PC-9 (cell line): ENCODE results near the gene TIMP3. TPM values are rescaled to one million over a fixed set of nuclear protein-coding genes. Genes with fewer than 3 reads are reported as not detected.

ENCODE experiments used
- BruUV-seq: library from RNA; stranded (reverse); fragments of 400-500 nt; replicated peaks from 2 replicates; lab custom pipeline; 2021; lab: Mats Ljungman, UMichigan
- CTCF ChIA-PET: fragments of 300-600 bp; sonication (Branson Sonifier 250); formaldehyde crosslinking; loops from one replicate; lab custom pipeline; 2022; ENCODE audit warnings: antibody characterized with exemption; lab: Charles Lee
- POLR2A ChIA-PET: fragments of 300-600 bp; sonication (Branson Sonifier 250); formaldehyde crosslinking; loops from one replicate; lab custom pipeline; 2022; ENCODE audit warnings: antibody characterized with exemption; ENCODE audit not compliant: unreplicated experiment; lab: Charles Lee
- DNase-seq, 2 experiments: peaks; one replicate each; pipeline versions ENCODE4 v3.0.0 to v3.0.0-alpha.2; 2015 to 2022; ENCODE audit warnings: mixed read lengths in 1 of 2
- H2AFZ ChIP-seq: fragments of 200-600 bp; sonication (generic); 2 replicates; pipeline ENCODE4 v1.8.1; 2017; ENCODE audit warnings: antibody characterized with exemption
- H3F3A ChIP-seq: fragments of 200-600 bp; sonication (generic); 2 replicates; pipeline ENCODE4 v1.8.1; 2017; ENCODE audit warnings: antibody characterized with exemption, mild to moderate bottlenecking, low read depth; ENCODE audit not compliant: insufficient read depth
- H3K27ac ChIP-seq: fragments of 200-600 bp; sonication (generic); 2 replicates; pipeline ENCODE4 v1.6.1; 2016; ENCODE audit warnings: mixed run types
- H3K27me3 ChIP-seq: fragments of 200-600 bp; sonication (generic); 2 replicates; pipeline ENCODE4 v1.6.1; 2016; ENCODE audit warnings: low read depth, mixed run types; ENCODE audit not compliant: insufficient read depth
- H3K36me3 ChIP-seq: fragments of 200-600 bp; sonication (generic); 2 replicates; pipeline ENCODE4 v1.6.1; 2016; ENCODE audit warnings: low read depth, mixed run types
- H3K4me1 ChIP-seq: fragments of 200-600 bp; sonication (generic); replicated peaks from 2 replicates; pipeline ENCODE4 v1.6.1; 2016; ENCODE audit warnings: mixed run types; ENCODE audit not compliant: insufficient read depth
- H3K4me2 ChIP-seq: fragments of 200-600 bp; sonication (generic); 2 replicates; pipeline ENCODE4 v1.6.1; 2017; ENCODE audit warnings: mixed run types
- H3K4me3 ChIP-seq: fragments of 200-600 bp; sonication (generic); 2 replicates; pipeline ENCODE4 v1.6.1; 2016; ENCODE audit warnings: mixed run types
- H3K79me2 ChIP-seq: fragments of 200-600 bp; sonication (generic); 2 replicates; pipeline ENCODE4 v1.6.1; 2017; ENCODE audit warnings: low read depth, mixed run types
- H3K9me2 ChIP-seq: fragments of 200-600 bp; sonication (generic); 2 replicates; pipeline ENCODE4 v1.8.1; 2017; ENCODE audit warnings: mild to moderate bottlenecking; ENCODE audit not compliant: insufficient read depth
- H3K9me3 ChIP-seq: fragments of 200-600 bp; sonication (generic); 2 replicates; pipeline ENCODE4 v1.8.1; 2016; ENCODE audit warnings: low read depth; ENCODE audit not compliant: insufficient read depth
- H4K20me1 ChIP-seq: fragments of 200-600 bp; sonication (generic); 2 replicates; pipeline ENCODE4 v1.8.1; 2017; ENCODE audit not compliant: insufficient read depth
- EZH2 ChIP-seq: fragments of 200-600 bp; sonication (generic); IDR thresholded peaks from 2 replicates; pipeline ENCODE4 v1.8.0; 2017; ENCODE audit warnings: antibody characterized with exemption, low read depth
- intact Hi-C: fragments of 100-400 bp; cut with micrococcal nuclease; formaldehyde crosslinking; loops from one replicate; pipeline ENCODE4 v1.10.0; 2022; ENCODE audit not compliant: unreplicated experiment
- total RNA-seq: library from RNA; stranded (reverse); gene quantifications from 2 replicates; pipeline ENCODE4 v1.2.3, GENCODE V29; 2021
- TF ChIP-seq, protein P1 (sequence below): fragments of 200-600 bp; sonication (generic); conservative IDR thresholded peaks from 2 replicates; pipeline ENCODE4 v1.6.1; 2017; ENCODE audit warnings: mixed run types, antibody characterized with exemption, mild to moderate bottlenecking, moderate library complexity

The TIMP3 gene
- total RNA-seq, 1 experiment from 2014 or later: 79.8 TPM

GRCh38 chr22:32819120-32819519 is 17.6 kb downstream of the TIMP3 start:
- intact Hi-C loops: no loop called here

DNA sequence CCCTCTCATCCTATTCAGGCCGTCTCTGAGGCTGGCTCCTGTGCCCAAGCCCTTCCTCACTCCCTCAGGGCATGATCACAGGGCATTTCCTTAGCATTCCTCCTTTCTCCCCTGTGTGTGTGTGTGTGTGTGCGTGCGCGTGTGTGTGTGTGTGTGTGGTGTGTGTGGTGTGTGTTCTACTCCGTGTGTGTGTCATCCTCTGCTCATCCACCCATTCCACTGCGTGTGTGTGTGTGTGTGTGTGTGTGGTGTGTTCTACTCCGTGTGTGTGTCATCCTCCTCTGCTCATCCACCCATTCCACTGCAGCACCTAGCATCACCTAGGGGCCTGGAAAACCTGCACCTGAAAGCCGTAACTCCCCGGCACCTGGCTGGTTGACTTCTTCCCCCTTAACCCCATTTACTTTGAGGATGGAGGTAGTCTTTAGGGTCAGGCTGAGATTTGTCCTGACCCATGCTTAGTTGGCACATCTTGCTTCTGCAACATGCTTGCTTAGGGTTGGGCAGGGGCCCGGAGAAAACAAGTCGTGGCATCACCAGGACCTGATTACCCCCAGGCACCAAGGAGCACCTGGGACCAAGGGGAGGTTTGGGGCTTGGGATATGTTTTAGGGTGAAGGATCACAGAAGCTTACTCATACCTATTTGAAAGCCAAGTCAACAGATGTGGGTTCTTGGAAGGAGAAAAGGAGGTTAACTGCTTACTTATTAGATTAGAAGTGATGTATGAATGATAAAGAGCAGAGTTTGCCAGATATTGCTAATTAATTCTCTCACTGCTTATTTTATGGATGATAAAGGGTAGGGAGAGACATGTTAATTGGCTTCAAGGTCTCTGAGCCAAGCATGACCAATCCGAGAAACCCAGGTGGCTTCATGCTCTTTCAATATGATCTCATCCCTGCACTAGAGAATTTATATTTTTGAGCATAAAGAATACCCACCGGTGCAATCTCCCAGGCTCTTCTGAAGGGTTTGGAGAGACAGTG is 18.9 kb downstream of the TIMP3 start:
- Histone ChIP-seq H4K20me1 (peaks cover 100% of the 10 kb centered on the region), H3K9me2 (no peaks in the 10 kb centered on the region), H3K9me3 (no peaks in the 10 kb centered on the region), H3K4me1 (peaks cover 16% of the 10 kb centered on the region; the same call in 1 of the 2 replicates), H3K4me3 (no peak overlapping the region), H2AFZ (no peak overlapping the region), H3K79me2 (peaks cover 97% of the 10 kb centered on the region), H3K36me3 (peaks cover 72% of the 10 kb centered on the region), H3K27ac (peak overlapping the region; percentile 25; the same call in 1 of the 2 replicates), H3K4me2 (no peak overlapping the region), H3F3A (peaks cover 86% of the 10 kb centered on the region), H3K27me3 (no peaks in the 10 kb centered on the region)
- no peak for TF ChIP-seq EZH2
- TF ChIP-seq, protein P1, sequence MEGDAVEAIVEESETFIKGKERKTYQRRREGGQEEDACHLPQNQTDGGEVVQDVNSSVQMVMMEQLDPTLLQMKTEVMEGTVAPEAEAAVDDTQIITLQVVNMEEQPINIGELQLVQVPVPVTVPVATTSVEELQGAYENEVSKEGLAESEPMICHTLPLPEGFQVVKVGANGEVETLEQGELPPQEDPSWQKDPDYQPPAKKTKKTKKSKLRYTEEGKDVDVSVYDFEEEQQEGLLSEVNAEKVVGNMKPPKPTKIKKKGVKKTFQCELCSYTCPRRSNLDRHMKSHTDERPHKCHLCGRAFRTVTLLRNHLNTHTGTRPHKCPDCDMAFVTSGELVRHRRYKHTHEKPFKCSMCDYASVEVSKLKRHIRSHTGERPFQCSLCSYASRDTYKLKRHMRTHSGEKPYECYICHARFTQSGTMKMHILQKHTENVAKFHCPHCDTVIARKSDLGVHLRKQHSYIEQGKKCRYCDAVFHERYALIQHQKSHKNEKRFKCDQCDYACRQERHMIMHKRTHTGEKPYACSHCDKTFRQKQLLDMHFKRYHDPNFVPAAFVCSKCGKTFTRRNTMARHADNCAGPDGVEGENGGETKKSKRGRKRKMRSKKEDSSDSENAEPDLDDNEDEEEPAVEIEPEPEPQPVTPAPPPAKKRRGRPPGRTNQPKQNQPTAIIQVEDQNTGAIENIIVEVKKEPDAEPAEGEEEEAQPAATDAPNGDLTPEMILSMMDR: no peak
- no peak for DNase-seq
- ChIA-PET CTCF (no interaction called here), POLR2A (no interaction called here)
- intact Hi-C loops: no loop called here
- no TSS peak for BruUV-seq

More at GRCh38 chr22:32819120-32819519, 17.6 kb downstream of the TIMP3 start:
- H2AFZ ChIP-seq: no peak overlapping the region
- H3K9me2 ChIP-seq: no peaks in the 10 kb centered on the region
- peaks cover 83% of the 10 kb centered on the region for H3K36me3 ChIP-seq
- no peak for DNase-seq
- H3K4me3 ChIP-seq: no peak overlapping the region
- TF ChIP-seq, protein P1: no peak
- TF ChIP-seq EZH2: no peak
- peaks cover 16% of the 10 kb centered on the region; the same call in 1 of the 2 replicates for H3K4me1 ChIP-seq
- no peaks in the 10 kb centered on the region for H3K27me3 ChIP-seq
- BruUV-seq: no TSS peak
- CTCF ChIA-PET: no interaction called here
- POLR2A ChIA-PET: no interaction called here
- peaks cover 99% of the 10 kb centered on the region for H3K79me2 ChIP-seq
- no peak overlapping the region for H3K4me2 ChIP-seq
- peaks cover 100% of the 10 kb centered on the region for H4K20me1 ChIP-seq
- no peaks in the 10 kb centered on the region for H3K9me3 ChIP-seq
- peaks cover 84% of the 10 kb centered on the region for H3F3A ChIP-seq
- peak overlapping the region; percentile 25; the same call in 1 of the 2 replicates for H3K27ac ChIP-seq

DNA sequence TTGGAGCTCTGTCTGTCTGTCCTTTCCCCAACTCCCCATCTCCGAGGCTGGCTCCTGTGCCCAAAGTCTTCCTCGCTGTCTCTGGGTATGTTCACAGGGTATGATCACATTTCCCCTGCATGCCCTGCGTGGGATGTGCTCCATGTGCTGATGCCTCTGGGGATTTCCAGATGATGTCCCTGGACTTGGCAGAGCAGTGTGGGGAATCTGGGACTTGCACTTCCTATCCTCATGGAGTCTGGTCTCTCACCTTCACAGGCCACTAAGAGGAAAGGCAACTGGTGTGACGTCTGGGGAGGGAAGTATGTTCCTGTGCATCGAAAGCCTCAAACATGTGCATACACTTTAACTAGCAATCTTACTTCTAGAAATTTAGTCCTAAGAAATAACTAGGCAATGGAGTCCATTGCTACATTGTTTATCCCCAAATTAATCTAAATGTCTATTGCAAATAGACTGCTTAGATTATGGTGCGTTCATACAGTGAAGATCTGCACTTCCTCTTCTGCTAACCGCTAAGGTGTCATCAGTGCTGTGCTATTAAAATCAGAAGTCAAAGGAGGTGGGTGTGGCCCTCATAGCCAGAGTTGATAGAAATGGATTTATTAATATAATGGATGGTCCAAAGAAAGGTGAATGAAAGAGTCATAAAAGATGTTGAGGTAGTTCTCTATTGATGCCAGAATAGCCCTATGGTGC is 20.8 kb downstream of the TIMP3 start:
- intact Hi-C loops: no loop called here
- peaks cover 8% of the 10 kb centered on the region; the same call in 1 of the 2 replicates for H3K4me1 ChIP-seq
- BruUV-seq: no TSS peak

More for the DNA sequence above, 20.8 kb downstream of the TIMP3 start:
- H2AFZ ChIP-seq: no peak overlapping the region
- no peak for DNase-seq
- H3K9me2 ChIP-seq: no peaks in the 10 kb centered on the region
- no peak overlapping the region for H3K4me2 ChIP-seq
- TF ChIP-seq, protein P1: no peak
- TF ChIP-seq EZH2: no peak
- H3K4me3 ChIP-seq: no peak overlapping the region
- 0 out of 2 replicates have a peak overlapping the region, but pooled peaks have one; percentile 13 for H3K27ac ChIP-seq
- peaks cover 98% of the 10 kb centered on the region for H4K20me1 ChIP-seq
- peaks cover 69% of the 10 kb centered on the region for H3K36me3 ChIP-seq
- no peaks in the 10 kb centered on the region for H3K27me3 ChIP-seq
- ChIA-PET CTCF (interaction anchor here (0.6 kb wide), 1 partner anchor 148 kb away, joined by 4 read pairs; no protein-coding TSS in a partner anchor), POLR2A (no interaction called here)
- H3K79me2 ChIP-seq: peaks cover 94% of the 10 kb centered on the region
- H3K9me3 ChIP-seq: no peaks in the 10 kb centered on the region
- peaks cover 88% of the 10 kb centered on the region for H3F3A ChIP-seq
